GM19438 (cell line): ENCODE results near the gene SRRM5.

Source experiments
- ATAC-seq: cut with Tn5 transposase; IDR thresholded peaks from one replicate; pipeline ENCODE4 v1.9.1; 2021; ENCODE audit warnings: low read depth; ENCODE audit not compliant: unreplicated experiment

The SRRM5 gene

GRCh38 chr19:43664018-43664417 is 52.1 kb downstream of the SRRM5 start:
- no peak for ATAC-seq
